ENCODE results near the gene TET3. TPM values are rescaled to one million over a fixed set of nuclear protein-coding genes. Genes with fewer than 3 reads are reported as not detected.

Gene TET3
- polyA plus RNA-seq, 3 donors: 0.79 to 18.6 (median 1.4) TPM

- WGBS (ENCODE audit: insufficient coverage): under 1% methylated on average over 47 of the region's 66 CpGs
- H3K27me3 Mint-ChIP-seq (ENCODE audit: low read depth in 3 of 3): peaks cover 0 to 3% (median 0%) of the 10 kb centered on the region in 3 donors
- Histone ChIP-seq H3K4me1 (ENCODE audit: control insufficient read depth in 1 of 2, insufficient read depth in 2 of 2, low read length in 2 of 2) (peaks cover 73 to 89% of the 10 kb centered on the region in 2 donors), H3K9ac (ENCODE audit: insufficient read depth, low read length, poor library complexity, severe bottlenecking) (peak overlapping the region; percentile 66), H3K4me3 (replicated peaks in 1 of 3; ENCODE audit: low read depth in 2 of 3, low read length in 3 of 3) (peak overlapping the region; percentile 69 to 83 (median 78)), H3K4me2 (replicated peaks; ENCODE audit: extremely low read depth, low read length, poor library complexity, severe bottlenecking) (peak overlapping the region; percentile 95), H3K36me3 (replicated peaks in 1 of 2; ENCODE audit: control insufficient read depth in 1 of 2, insufficient read depth in 2 of 2, low read length in 2 of 2) (peaks cover 12 to 37% of the 10 kb centered on the region in 2 donors), H3K9me3 (replicated peaks in 1 of 2; ENCODE audit: control insufficient read depth in 1 of 2, insufficient read depth in 1 of 2, low read length in 2 of 2) (no peaks in the 10 kb centered on the region), H3K27ac (ENCODE audit: low read depth in 1 of 2, low read length in 2 of 2) (peak overlapping the region; percentile 85 to 94), H3K79me2 (ENCODE audit: insufficient read depth, low read length) (peaks cover 60% of the 10 kb centered on the region), H3K27me3 (ENCODE audit: control insufficient read depth in 2 of 2, insufficient read depth in 2 of 2, low read length in 2 of 2) (no peaks in the 10 kb centered on the region), H2AFZ (ENCODE audit: insufficient read depth, low read depth, low read length, poor library complexity, severe bottlenecking) (peak overlapping the region; percentile 68), H4K20me1 (ENCODE audit: insufficient read depth, low read length) (peaks cover 47% of the 10 kb centered on the region)
- peak overlapping the region; percentile 88 to 94 (median 93) for H3K27ac Mint-ChIP-seq
- intact Hi-C loops (cut with micrococcal nuclease): loop anchor here (5.0 to 10.0 kb wide), 3 partner anchors 33 to 161 kb away; partner anchors contain the start of gene STAMBP (in 1 of the 2)
- no peak for TF ChIP-seq CTCF (IDR thresholded peaks at IDR 0.05)
- peak overlapping the region; percentile 93 to 94 for H3K4me3 Mint-ChIP-seq
- H3K36me3 Mint-ChIP-seq: peaks cover 34 to 48% of the 10 kb centered on the region in 2 donors
- H3K9me3 Mint-ChIP-seq: peaks cover 0 to under 1% (median 0%) of the 10 kb centered on the region in 7 donors
- peak; percentile 76 to 90 (median 87) for DNase-seq
- peaks cover 82% of the 10 kb centered on the region for H3K4me1 Mint-ChIP-seq
These were observed 786 bp downstream of the TET3 start for GRCh38 chr2:73985308-73986084.

GRCh38 chr2:73986085-73986681 lies 1.5 kb downstream of the TET3 start:
- TF ChIP-seq CTCF (IDR thresholded peaks at IDR 0.05): no peak
- peaks cover 39 to 55% of the 10 kb centered on the region in 2 donors for H3K36me3 Mint-ChIP-seq

More at GRCh38 chr2:73986085-73986681, 1.5 kb downstream of the TET3 start:
- intact Hi-C loops (cut with micrococcal nuclease): loop anchor here (5.0 to 10.0 kb wide), 3 partner anchors 34 to 161 kb away; partner anchors contain the start of gene STAMBP (in 1 of the 2)
- Mint-ChIP-seq H3K27me3 (ENCODE audit: low read depth in 3 of 3) (peaks cover 0 to 3% (median 0%) of the 10 kb centered on the region in 3 donors), H3K27ac (peak overlapping the region; percentile 88 to 94 (median 93)), H3K4me3 (peak overlapping the region; percentile 93 to 94), H3K9me3 (no peaks in the 10 kb centered on the region), H3K4me1 (peaks cover 81% of the 10 kb centered on the region)
- Histone ChIP-seq H3K36me3 (replicated peaks in 1 of 2; ENCODE audit: control insufficient read depth in 1 of 2, insufficient read depth in 2 of 2, low read length in 2 of 2) (peaks cover 12 to 44% of the 10 kb centered on the region in 2 donors), H3K27ac (ENCODE audit: low read depth in 1 of 2, low read length in 2 of 2) (peak overlapping the region; percentile 85 to 94), H3K79me2 (ENCODE audit: insufficient read depth, low read length) (peaks cover 67% of the 10 kb centered on the region), H4K20me1 (ENCODE audit: insufficient read depth, low read length) (peaks cover 54% of the 10 kb centered on the region), H3K4me2 (replicated peaks; ENCODE audit: extremely low read depth, low read length, poor library complexity, severe bottlenecking) (peak overlapping the region; percentile 87), H3K4me3 (replicated peaks in 1 of 3; ENCODE audit: low read depth in 2 of 3, low read length in 3 of 3) (peak overlapping the region; percentile 69 to 83 (median 78)), H3K27me3 (ENCODE audit: control insufficient read depth in 2 of 2, insufficient read depth in 2 of 2, low read length in 2 of 2) (no peaks in the 10 kb centered on the region), H3K9ac (ENCODE audit: insufficient read depth, low read length, poor library complexity, severe bottlenecking) (peak overlapping the region; percentile 66), H3K9me3 (replicated peaks in 1 of 2; ENCODE audit: control insufficient read depth in 1 of 2, insufficient read depth in 1 of 2, low read length in 2 of 2) (no peaks in the 10 kb centered on the region), H2AFZ (ENCODE audit: insufficient read depth, low read depth, low read length, poor library complexity, severe bottlenecking) (no peak overlapping the region), H3K4me1 (ENCODE audit: control insufficient read depth in 1 of 2, insufficient read depth in 2 of 2, low read length in 2 of 2) (peaks cover 66 to 85% of the 10 kb centered on the region in 2 donors)
- no peak for DNase-seq
- 93% methylated on average over 16 of the region's 21 CpGs for WGBS (ENCODE audit: insufficient coverage)
